Amniotic stem cell (primary cell): ENCODE data around the gene NAA10.

Source experiments
- DNase-seq: peaks from one replicate; lab custom pipeline; 2025; lab: John Stamatoyannopoulos, UW

Gene NAA10

DNA sequence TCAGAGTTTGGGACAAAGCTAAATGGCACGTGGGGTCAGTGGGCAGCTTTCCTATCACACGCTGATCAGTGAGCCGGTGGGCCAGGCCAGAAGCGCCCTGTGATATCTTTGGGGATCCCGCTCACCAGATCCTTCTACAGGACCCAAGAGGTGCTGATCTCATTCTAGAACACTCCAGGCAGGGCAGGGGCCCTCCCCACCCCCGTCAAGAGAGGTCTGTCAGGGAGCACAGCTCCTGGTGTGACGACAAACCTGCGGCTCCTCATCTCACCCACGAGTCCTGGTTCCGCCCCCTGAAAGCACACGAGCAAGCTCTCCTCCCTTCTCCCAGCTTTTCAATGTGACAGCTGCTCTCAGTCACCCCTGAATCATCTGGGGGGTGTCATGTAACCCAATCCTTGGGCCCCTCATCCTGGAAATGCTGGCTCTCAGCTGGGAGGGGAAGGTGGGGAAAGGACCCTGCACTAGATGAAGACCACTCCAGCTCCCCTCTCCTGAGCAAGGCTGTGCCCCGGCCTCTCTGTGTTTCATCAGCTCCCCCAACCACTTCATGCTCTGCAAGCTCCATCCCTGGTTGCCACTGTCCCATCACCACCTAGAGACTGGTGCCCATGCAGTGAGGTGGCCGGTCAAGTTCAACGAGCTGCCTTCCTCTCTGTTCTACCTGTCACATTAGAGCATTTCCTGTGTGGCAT is 32.2 kb upstream of the NAA10 start:
- no peak for DNase-seq

DNA sequence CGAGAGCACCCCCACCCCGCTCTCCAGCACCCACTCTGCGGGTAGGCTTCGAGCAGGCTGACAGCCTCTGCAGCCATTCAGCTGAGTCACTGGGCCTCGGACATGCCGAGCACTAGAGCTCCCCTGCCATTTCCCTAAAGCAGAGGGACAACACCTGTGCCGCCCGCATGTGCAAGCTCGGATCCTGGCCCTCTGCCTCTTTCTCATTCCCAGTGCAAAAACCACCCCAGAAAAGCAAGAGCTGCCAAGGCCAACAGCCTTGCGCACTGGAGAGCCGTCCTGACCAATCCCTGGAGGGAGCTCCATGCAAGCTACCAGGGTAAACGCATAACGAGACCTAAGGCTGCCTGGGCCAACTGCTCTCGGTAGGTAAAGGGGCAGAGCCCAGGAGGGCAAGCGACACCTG is 31.4 kb upstream of the NAA10 start:
- no peak for DNase-seq

DNA sequence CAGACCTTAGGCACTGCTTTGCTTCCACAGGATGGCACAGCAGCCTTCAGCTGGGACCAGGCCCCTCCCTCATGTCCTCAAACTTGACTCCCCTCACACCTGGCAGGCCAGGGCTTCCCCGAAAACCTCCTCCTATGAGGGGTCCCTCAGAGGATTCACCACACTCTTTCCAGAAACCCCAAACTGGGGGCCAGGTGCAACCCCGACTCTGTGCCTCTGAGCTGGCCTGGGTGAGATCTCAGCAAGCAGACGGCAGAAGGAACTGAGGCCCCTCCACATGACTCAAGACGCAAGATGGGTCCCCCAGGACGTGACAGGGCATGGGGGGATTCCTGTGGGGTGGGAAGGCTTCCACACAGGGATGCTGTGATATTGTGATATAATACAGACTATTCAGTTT is 30.6 kb upstream of the NAA10 start:
- no peak for DNase-seq

DNA sequence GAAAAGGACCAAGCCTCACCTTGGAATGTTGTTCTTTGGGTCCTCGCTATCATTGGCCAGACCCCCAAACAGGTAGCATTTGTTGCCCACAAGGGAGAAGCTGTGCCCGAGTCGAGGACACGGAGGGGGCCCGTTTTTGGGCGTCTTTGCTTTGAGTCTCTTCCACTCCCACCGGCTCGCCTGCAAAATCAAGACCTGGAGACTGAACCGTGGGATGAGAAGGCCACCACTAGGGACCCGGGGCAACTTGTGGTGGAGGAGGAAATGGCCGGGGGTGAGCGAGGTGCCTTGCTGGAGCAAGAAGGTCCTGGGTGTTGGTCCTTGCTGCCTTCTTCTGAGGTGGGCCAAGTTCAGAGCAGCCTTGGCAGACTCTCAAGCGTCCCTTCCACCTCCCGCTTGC is 29.3 kb upstream of the NAA10 start:
- DNase-seq: no peak

DNA sequence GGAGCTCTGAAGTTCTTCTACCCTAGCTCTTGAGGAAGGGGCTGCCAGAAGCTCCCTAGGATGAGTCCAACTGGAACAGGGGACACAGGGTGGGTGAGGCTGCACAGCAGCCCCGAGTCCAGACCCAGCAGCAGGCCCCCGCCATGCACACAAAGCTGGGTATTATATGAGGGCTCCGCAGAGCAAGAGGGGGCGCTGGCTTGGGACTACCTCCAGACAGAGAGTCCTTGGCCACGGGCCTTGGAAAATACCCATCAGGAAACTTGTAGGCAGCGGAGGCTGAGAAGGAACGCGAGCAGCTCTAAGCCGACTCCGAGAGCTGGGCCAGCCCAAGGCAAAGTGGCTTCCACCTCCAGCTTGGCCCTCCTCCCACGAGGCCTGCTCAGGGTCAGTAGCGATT is 28.7 kb upstream of the NAA10 start:
- no peak for DNase-seq

DNA sequence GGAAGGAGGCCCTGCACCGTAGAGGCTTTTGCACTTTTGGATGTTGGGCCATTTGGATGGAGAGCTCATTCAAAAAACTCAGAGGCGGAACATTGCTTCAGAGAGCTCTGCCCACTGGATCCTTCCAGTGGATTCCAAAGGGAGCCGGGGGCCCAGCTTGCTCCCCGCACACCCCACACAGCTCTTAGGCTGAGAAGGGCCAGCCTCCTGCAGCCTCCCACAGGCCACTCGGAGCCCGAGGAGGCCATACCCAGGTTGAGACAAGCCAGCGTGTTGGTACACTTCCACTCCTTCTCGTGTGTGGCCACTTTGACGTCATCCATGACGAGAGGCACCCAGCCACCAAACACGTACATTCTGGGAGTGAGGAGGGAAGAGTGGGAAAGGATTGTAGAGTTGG is 26.5 kb upstream of the NAA10 start:
- no peak for DNase-seq

DNA sequence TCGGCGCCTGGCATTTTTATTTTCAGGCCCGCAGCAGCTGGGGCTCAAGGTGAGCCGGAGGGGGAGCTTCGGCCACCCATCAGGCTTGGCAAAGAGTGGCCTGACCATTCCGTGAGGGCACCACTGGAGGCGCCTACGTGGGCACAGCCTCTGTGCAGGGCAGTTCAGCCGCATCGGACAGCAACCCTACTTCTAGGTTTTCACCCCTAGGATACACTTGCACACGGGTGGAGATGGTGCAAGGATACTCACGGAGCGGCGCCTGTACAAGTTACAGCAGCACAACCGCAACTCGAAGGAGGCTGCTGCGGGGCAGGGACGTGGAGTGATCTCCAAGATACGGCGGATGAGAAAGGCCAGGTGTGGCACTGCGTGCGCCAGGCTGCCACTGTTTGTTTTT is 25.9 kb upstream of the NAA10 start:
- DNase-seq: no peak

DNA sequence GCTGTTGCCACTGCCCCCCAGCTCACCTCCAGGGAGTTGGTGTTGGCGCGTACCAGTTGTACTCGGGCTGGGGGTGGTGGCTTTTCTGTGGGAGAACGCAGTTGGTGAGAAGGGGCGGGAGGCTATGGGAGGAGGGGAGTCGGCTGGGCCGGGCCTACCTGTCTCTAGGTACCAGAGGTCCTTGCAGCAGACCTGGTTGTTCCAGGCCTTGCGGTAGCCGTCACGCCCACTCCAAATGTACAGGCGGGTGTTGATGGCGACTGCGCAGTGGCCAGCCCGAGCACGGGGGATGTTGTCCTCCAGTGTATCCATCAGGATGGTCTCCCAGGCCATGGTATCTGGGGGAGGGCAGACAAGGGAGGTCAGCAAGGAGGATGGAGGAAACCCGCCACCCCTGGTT is 25.2 kb upstream of the NAA10 start:
- DNase-seq: no peak

DNA sequence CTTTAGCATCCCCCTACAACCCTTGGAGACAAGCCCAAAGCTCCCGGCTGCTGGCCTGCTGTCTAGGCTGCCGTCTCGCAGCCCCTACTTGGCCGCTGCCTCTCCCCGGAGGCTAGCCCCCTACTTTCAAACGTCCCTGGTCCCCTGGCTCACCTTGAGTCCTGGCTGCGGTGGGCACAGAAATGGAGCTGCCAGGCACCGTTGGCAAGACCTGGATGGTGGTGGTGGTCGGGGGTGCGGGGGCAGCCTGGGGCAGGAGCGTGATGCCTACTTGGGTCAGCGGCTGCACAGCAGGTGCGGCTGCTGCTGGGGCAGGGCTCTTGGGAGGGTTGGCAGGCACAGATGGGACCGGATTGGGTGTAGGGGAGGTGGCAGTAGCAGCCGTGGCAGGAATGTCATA is 24.8 kb upstream of the NAA10 start:
- DNase-seq: no peak

DNA sequence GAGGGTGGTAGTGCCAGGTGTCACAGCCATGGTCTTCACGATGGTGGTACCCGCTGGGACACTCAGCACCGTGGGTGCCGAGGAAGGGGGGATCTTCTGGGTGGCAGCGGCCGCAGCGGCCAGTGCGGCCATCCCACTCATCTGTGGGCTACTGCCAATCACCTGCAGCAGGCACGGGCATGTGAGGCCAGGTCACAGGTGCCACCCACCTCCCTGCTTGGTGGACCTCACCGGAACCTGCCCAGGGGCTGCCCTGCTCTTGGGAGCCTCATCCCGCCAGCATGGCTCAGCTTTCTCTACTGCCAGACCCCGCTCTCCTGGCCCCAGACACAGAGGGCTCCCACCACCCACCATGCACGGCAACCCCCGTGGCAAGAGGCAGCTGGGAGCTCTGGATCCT is 23.8 kb upstream of the NAA10 start:
- no peak for DNase-seq

DNA sequence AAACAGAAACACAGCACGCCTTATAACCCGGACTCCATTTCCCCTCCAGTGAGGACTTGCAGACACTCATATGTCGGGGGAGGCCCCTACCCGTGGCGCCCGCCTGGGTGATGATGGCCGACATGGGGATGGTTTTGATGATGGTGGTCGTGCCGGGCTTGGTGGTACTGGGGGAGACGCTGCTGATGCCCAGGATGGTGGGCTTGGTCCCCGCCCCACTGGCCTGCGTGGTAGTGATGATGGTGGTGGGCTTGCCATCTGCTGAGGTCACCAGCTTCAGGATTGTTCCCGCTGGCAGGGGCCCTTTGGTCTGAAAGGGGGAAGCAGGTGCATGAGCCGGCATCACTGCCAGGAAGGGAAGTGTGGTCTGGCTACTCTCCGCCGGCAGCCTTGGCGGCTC is 22.4 kb upstream of the NAA10 start:
- no peak for DNase-seq

DNA sequence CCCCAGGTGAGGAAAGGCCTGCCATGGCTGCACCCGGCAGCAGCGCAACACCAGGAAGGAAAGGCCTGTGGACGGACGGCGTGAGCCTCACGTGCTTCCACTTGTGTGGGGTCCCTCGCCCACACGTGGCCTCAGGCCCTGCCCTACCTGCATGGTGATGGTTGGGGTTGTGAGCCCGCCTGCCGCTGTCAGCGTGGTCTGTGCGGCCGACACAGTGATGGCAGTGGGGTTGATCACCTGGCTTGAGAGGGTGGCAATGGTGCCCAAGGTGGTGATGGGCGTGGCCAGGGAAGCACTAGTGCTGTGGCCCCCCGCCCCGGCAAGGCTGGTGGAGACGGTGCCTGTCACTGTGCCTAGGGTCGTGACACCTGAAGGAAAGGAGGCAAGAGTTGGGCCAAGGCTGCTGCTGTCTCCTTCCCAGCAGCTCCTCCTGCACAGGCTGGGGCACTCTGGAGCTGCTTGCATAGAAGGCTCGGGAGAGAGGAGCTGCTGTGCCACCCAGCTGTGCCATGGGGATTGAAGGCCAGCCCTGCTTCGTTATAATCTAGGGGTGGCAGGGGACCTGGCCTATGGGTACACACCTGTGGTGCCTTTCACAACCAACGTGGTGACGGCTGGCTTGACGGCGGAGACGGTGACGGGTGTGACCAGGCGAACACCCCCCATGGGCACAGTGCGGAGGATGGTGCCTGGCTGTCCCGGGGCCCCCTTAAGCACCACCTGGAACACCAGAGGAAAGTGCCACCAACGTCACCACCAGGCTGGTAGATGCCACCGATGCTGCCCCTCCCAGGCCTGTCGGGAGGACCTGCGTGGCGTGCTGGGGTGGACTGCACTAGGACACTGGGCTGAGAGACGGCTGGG is 21.4 kb upstream of the NAA10 start:
- no peak for DNase-seq

DNA sequence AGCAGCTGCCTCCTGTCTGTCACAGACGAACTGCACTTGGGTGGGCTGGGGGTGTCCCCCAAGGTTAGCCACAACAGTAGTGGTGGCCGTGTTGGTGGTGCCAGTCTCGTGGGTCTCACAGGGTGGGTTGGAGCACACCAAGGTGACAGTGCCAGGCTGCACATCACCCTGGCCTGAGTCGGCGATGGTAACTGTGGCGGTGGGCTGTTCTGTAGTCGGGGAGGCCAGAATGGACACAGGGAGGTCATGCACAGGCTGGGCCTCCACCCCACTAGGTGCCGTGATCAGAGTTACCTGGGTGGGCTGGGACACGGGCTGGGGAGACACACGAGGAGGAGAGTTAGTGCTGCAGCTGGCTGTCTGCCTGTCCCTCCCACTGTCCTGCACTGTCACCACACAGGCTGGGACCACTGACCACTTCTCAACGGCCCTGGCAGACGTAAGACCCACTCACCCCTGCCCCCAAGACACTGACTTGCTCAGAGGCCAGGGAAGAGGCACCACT is 20.4 kb upstream of the NAA10 start:
- DNase-seq: no peak

DNA sequence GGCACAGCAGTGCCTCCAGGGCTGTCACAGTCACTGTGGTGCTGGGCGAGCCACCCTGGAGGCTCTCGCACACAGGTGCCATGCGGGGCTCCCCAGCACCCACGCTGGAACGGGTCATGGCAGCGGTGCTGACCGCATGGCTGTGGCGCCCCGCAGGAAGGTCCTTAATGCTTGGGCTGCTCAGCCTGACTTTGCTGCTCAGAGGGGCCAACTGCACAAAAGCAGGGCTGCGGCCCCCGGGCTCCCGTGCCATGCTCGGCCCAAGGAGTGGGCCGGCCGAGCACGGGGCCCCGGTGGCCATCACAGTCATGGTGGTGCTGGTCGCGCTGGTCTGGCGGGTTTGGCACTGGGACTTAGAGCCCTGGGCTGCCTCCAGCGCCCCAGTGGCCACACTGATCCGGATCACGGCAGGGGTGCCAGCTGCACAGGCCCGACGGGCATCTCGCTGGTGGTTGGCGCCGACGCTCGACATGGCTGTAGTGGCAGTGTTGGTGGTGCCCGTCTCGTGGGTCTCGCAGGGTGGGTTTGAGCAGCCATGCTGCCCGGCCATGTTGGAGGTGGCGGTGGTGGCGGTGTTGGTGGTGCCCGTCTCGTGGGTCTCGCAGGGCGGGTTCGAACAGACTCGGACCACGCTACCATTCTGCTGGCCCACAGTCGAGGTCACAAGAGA is 19.9 kb upstream of the NAA10 start:
- DNase-seq: no peak

DNA sequence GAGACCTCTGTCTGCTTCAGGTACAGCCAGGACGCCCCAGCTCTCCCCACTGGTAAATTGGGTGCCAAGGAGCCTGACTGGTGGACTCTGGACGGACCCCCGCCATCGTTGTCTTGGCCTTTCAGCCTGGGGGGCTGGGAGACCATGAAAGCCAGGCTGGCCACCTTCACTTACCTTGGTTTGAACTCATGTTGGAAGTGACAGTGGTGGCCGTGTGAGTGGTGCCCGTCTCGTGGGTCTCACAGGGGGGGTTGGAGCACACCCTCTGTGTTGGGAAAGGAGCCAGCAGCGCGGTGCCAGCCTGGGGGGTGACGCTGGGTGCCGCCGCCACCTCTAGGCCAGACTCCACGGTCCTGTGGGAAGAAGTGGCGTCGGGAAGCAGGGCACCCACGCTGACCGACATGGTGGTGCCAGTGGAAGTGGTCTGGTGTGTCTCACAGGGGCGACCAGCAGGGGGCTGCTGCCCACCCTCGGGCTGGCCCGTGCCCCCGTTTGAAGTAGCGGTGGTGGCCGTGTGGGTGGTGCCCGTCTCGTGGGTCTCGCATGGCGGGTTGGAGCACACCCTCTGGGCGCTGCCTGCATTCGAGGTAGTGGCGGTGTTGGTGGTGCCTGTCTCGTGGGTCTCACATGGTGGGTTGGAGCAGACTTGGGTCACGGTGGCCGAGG is 19.2 kb upstream of the NAA10 start:
- DNase-seq: no peak

DNA sequence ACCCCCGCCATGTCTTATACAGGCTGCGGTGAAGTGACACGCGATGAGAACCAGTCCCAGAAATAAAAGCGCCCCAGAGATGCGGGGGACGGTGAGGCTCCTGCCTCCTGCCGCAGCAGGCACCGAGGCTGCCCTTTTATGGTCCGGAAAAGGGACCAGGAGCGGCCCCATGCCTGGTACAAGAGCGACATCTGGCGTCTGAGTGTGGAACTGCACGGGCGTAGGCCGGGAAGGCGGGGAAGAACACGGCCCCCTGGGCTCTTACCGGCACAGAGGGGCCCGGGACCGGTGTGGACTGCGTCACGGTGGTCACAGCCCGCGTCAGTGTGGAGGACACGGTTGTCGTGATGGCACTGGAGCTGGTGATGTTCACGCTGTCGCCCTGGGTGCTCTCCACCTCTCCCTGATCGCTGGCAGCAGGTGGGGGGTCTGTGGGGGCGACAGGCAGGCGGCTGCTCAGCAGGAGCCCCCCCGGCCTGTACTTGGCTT is 18.5 kb upstream of the NAA10 start:
- no peak for DNase-seq

DNA sequence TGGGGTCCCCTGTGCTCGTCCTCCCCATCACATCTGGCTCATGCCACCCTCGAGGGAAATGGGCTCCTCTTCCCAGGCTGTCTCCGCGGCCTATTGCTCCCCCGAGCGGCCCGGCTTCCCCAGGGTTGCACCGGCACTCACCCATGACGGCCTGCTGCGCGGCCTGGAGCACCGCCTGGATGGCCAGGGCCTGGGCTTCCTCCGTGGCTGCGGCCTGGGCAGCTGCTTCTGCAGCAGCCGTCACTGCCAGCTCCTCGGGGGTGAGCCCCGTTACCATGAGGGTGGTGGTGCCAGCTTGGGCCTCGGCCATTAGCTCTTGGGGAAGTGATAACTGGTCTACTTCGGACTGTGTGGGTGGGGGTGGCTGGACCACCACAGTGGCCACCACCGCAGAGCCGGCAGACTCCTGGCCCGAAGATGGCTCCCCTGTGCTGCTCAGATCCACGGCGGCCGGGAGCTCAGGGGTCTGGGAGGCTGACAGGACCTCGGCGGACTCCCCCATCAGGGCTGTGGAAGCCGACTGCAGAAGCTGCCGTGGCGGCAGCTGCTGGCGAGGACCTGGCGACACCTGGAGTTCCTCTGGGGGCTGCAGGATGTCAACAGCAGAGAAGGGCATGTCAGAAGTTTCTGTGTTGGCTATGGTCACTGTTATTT is 17.7 kb upstream of the NAA10 start:
- DNase-seq: no peak

DNA sequence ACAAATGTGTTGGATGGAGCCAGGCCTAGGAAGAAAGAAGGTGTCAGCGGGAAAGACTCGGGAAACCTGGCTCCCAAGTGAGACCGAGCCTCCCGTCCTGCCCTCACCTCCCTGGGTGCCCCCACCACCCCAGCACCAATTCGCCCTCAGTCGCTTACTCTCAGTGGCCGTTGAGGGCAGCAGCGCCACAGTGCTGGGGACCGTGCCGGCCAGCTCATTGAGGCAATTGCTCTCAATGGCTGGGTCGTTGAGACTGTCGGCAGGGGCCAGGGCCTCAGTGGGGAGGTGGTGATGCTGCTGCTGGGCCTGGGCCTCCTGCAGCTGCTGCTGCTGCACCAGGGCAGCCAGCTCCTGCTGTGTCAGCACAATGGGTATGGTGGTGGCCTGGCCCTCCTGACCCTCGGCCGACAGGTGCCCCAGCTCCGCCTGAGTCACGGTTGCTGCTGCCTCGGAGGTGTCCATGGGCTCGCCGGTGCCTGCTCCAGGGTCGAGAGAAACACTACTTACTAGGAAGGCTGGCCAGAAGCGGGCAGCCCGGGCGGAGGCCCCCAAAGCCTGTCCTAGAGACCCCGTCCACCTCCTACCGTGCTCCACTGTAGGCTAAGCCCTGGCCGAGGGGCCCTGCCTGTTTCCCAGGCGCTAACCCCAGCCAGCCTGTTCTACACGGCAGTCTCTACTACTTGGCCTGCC is 17.0 kb upstream of the NAA10 start:
- no peak for DNase-seq

DNA sequence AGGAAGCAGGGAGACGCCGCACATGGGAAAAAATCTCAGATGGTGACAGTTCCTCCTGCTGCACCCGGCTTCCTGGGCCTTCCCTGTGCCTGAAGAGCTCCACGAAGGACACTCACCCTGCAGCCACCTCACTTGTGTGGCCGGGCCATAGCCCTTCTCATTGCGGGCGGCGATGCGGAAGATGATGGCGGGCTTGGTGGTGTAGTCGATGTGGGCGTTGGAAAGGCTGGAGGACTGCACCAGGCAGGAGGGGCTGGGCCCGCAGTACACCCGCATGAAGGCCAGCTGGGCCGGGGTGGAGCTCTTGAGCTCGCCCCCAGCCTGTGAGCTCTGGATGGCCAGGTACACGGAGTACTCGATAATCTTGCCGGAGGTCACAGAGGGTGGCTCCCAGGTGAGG is 15.3 kb upstream of the NAA10 start:
- no peak for DNase-seq

DNA sequence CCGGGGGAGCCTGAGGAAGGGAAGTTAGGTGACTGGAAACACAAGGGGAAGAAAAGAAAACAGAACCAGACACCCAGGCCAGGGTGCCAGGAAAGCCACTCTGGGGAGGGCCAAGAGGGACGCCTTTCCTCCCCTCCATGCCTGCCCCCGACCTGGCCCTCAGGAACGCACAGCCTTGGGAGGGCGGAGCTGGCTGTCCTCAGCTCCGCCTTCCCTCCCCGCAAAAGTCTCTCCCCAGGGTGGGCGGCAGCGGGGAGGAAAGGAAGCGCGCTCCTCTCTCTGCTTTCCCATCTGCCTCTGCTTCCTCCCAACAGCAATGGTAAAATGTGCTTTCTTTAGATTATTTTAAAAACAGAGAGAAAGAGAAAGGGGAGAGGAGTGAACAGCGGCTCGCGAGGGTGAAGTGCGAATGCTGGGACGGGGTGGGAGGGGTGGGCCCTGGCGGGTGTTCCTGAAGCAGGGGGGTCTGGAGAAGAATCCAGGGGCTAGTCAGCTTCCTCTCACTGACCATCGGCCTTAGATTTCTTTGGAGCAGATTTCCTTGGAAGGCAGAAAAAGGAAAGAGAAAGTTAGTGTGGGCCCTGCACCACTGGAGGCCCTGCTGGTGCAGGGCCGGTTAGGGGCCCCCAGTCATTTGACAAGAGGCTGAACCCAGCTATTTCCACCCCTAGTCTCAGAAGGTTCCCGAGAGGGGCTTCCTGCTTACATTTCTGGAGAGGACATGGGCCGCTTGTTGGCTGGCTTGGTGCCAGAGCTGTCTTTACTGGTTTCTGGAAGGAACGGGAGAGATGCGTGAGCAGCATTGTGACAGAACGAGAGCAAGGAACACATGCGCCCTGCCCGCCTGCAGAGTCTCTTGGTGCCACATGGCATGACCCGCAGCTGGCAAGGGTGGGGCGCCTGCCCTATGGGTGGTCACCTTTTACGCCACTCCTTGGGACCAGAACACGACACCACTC is 14.3 kb upstream of the NAA10 start:
- DNase-seq: no peak
